Stimulated activated naive CD8-positive, alpha-beta T cell treated with anti-CD3 and anti-CD28 coated beads, Interleukin-15, amount 100 ng/mL, for 72 hours (primary cell): ENCODE measurements around the gene KCNQ1.
A peak's percentile ranks its signal among the peaks of the same experiment; 100 is the strongest.

ENCODE experiments used
- ATAC-seq: fragments of 150-1000 bp; cut with Tn5 transposase; 2 replicates; pipeline ENCODE4 v1.10.0; 2021; ENCODE audit warnings: mild to moderate bottlenecking, moderate library complexity
- DNase-seq, 2 donors: peaks; one replicate each; pipeline ENCODE4 v3.0.0; 2021 to 2022
- H3K27ac Mint-ChIP-seq, 2 donors: one replicate each; pipeline ENCODE4 v1.8.0; 2022; ENCODE audit warnings: mild to moderate bottlenecking in 2 of 2, mixed read lengths in 2 of 2, moderate library complexity in 2 of 2
- H3K27me3 Mint-ChIP-seq: one replicate; pipeline ENCODE4 v1.8.0; 2022; ENCODE audit warnings: mixed read lengths
- H3K4me1 Mint-ChIP-seq: one replicate; pipeline ENCODE4 v1.8.0; 2022; ENCODE audit warnings: mild to moderate bottlenecking, mixed read lengths
- H3K4me3 Mint-ChIP-seq, 2 donors: one replicate each; pipeline ENCODE4 v1.8.0; 2022; ENCODE audit warnings: mild to moderate bottlenecking in 2 of 2, mixed read lengths in 2 of 2, moderate library complexity in 1 of 2
- H3K9me3 Mint-ChIP-seq, 2 donors: one replicate each; pipeline ENCODE4 v1.8.0; 2022; ENCODE audit warnings: mixed read lengths in 2 of 2

KCNQ1 gene

GRCh38 chr11:2694995-2695939 lies 250.5 kb downstream of the KCNQ1 start:
- H3K27me3 Mint-ChIP-seq, result no peaks in the 10 kb centered on the region
- H3K4me3 Mint-ChIP-seq, result no peak overlapping the region
- peaks cover 18% of the 10 kb centered on the region for H3K4me1 Mint-ChIP-seq
- ATAC-seq, result no peak
- peak overlapping the region in 1 of 2 donors; percentile 53 for H3K27ac Mint-ChIP-seq
- H3K9me3 Mint-ChIP-seq, result no peaks in the 10 kb centered on the region
- DNase-seq, result no peak

GRCh38 chr11:2696455-2696854 lies 251.6 kb downstream of the KCNQ1 start:
- Mint-ChIP-seq H3K4me3 (no peak overlapping the region), H3K27me3 (no peaks in the 10 kb centered on the region), H3K27ac (no peak overlapping the region), H3K4me1 (peaks cover 26% of the 10 kb centered on the region), H3K9me3 (no peaks in the 10 kb centered on the region)
- ATAC-seq (no peak), DNase-seq (no peak)

- Mint-ChIP-seq H3K27me3 (no peaks in the 10 kb centered on the region), H3K27ac (no peak overlapping the region), H3K4me3 (no peak overlapping the region), H3K9me3 (no peaks in the 10 kb centered on the region), H3K4me1 (peaks cover 20% of the 10 kb centered on the region)
- no peak for DNase-seq
- no peak for ATAC-seq
Observed at GRCh38 chr11:2697866-2698265, 253.1 kb downstream of the KCNQ1 start.

DNA sequence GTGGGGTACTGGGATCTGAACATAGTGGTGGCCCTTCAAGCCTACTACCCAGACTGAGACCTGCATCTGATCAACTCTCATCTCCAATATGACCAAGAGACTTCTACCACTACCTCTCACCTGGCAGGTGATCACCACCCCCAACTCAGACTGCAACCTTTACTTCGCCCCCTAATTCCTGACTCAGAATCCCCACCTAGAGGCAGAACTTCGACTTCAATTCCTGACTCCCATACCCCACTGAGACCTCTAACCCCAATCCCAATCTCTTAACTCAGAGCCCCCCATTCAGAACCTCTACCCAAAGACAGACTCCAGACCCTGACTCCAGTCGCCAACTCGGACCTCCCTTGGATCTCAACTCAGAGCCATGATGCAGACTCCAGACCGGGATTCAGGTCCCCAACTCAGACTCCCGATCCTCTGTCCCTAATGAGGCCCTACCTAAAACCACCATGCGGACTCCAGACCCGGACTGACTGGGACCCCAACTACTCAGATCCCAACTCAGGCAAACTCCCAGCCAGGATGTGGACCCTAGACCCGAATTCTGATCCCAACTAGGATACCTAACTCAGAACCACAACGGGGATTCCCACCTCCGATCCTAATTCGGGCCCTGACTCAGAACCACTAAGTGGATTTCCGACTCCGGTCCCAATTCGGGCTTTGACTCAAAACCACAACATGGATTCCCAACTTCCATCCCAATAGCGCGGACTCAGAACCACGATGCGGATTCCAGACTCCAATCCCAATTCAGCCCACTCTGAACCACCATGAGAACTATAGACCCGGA lies 253.8 kb downstream of the KCNQ1 start:
- Mint-ChIP-seq H3K9me3 (no peaks in the 10 kb centered on the region), H3K4me1 (peaks cover 20% of the 10 kb centered on the region), H3K27me3 (no peaks in the 10 kb centered on the region), H3K27ac (no peak overlapping the region), H3K4me3 (peak overlapping the region; percentile 85 to 89)
- DNase-seq (no peak), ATAC-seq (no peak)

GRCh38 chr11:2699185-2699530 lies 254.3 kb downstream of the KCNQ1 start:
- peak; percentile 13 for ATAC-seq
- H3K4me1 Mint-ChIP-seq, result peaks cover 20% of the 10 kb centered on the region
- H3K9me3 Mint-ChIP-seq, result no peaks in the 10 kb centered on the region
- DNase-seq, result peak in 1 of 2 donors; percentile 7
- peak overlapping the region in 1 of 2 donors; percentile 47 for H3K27ac Mint-ChIP-seq
- no peaks in the 10 kb centered on the region for H3K27me3 Mint-ChIP-seq
- peak overlapping the region; percentile 85 to 89 for H3K4me3 Mint-ChIP-seq

- peak; percentile 84 to 92 for DNase-seq
- H3K27ac Mint-ChIP-seq, result peak within 1 kb of the TSS; percentile 57 to 85
- peaks cover 20% of the 10 kb centered on the region for H3K4me1 Mint-ChIP-seq
- H3K27me3 Mint-ChIP-seq, result no peaks in the 10 kb centered on the region
- H3K9me3 Mint-ChIP-seq, result no peaks in the 10 kb centered on the region
- ATAC-seq, result peak; percentile 97
- H3K4me3 Mint-ChIP-seq, result peak within 1 kb of the TSS; percentile 85 to 89
Observed at GRCh38 chr11:2699531-2700414, 255.0 kb downstream of the KCNQ1 start, which contains the start of gene KCNQ1OT1. Gene KCNQ1OT1 (minus strand): TSS chr11:2699994.

GRCh38 chr11:2700415-2701211 lies 255.8 kb downstream of the KCNQ1 start:
- no peaks in the 10 kb centered on the region for H3K27me3 Mint-ChIP-seq
- ATAC-seq, result peak; percentile 48

GRCh38 chr11:2701230-2701629 lies 256.4 kb downstream of the KCNQ1 start:
- Mint-ChIP-seq H3K9me3 (peaks cover 5 to 8% of the 10 kb centered on the region in 2 donors), H3K4me3 (peak overlapping the region; percentile 74 to 80), H3K27me3 (no peaks in the 10 kb centered on the region), H3K4me1 (peaks cover 20% of the 10 kb centered on the region), H3K27ac (peak overlapping the region in 1 of 2 donors; percentile 77)
- ATAC-seq (no peak), DNase-seq (no peak)

More at GRCh38 chr11:2700415-2701211, 255.8 kb downstream of the KCNQ1 start:
- peak overlapping the region; percentile 85 to 89 for H3K4me3 Mint-ChIP-seq
- H3K27ac Mint-ChIP-seq, result peak overlapping the region; percentile 57 to 85
- DNase-seq, result peak; percentile 18 to 30
- H3K4me1 Mint-ChIP-seq, result peaks cover 20% of the 10 kb centered on the region
- H3K9me3 Mint-ChIP-seq, result peaks cover under 1 to 2% of the 10 kb centered on the region in 2 donors

- Mint-ChIP-seq H3K9me3 (peaks cover 5 to 14% of the 10 kb centered on the region in 2 donors), H3K4me3 (no peak overlapping the region), H3K27ac (no peak overlapping the region), H3K4me1 (peaks cover 20% of the 10 kb centered on the region), H3K27me3 (no peaks in the 10 kb centered on the region)
- DNase-seq, result no peak
- ATAC-seq, result no peak
Observed at GRCh38 chr11:2701898-2702434, 257.2 kb downstream of the KCNQ1 start.

- DNase-seq (no peak), ATAC-seq (no peak)
- Mint-ChIP-seq H3K9me3 (peaks cover 5 to 14% of the 10 kb centered on the region in 2 donors), H3K27me3 (no peaks in the 10 kb centered on the region), H3K4me1 (peaks cover 20% of the 10 kb centered on the region), H3K4me3 (no peak overlapping the region), H3K27ac (no peak overlapping the region)
Observed at GRCh38 chr11:2702771-2703362, 258.1 kb downstream of the KCNQ1 start.

GRCh38 chr11:2703363-2704141 lies 258.7 kb downstream of the KCNQ1 start:
- no peak for DNase-seq
- no peak for ATAC-seq
- Mint-ChIP-seq H3K4me1 (peaks cover 15% of the 10 kb centered on the region), H3K9me3 (peaks cover 5 to 14% of the 10 kb centered on the region in 2 donors), H3K27ac (no peak overlapping the region), H3K27me3 (no peaks in the 10 kb centered on the region), H3K4me3 (no peak overlapping the region)

GRCh38 chr11:2704356-2704755 lies 259.5 kb downstream of the KCNQ1 start:
- Mint-ChIP-seq H3K27ac (no peak overlapping the region), H3K4me3 (no peak overlapping the region)

GRCh38 chr11:2704896-2705606 lies 260.2 kb downstream of the KCNQ1 start:
- Mint-ChIP-seq H3K27me3 (no peaks in the 10 kb centered on the region), H3K9me3 (peaks cover 5 to 23% of the 10 kb centered on the region in 2 donors), H3K4me3 (no peak overlapping the region), H3K4me1 (peaks cover 8% of the 10 kb centered on the region), H3K27ac (peak overlapping the region in 1 of 2 donors; percentile 54)
- no peak for DNase-seq
- ATAC-seq, result no peak

More at GRCh38 chr11:2704356-2704755, 259.5 kb downstream of the KCNQ1 start:
- ATAC-seq (no peak), DNase-seq (no peak)
- Mint-ChIP-seq H3K4me1 (peaks cover 8% of the 10 kb centered on the region), H3K27me3 (no peaks in the 10 kb centered on the region), H3K9me3 (peaks cover 5 to 16% of the 10 kb centered on the region in 2 donors)
